G401.6 (cell line): ENCODE results near the gene SHROOM1.
A peak's percentile ranks its signal among the peaks of the same experiment; 100 is the strongest.

ENCODE experiments used
- FAIRE-seq: peaks from 2 replicates; lab custom pipeline; 2012; peaks lifted over from hg19 to GRCh38; lab: Jason Lieb, UNC

SHROOM1 gene

GRCh38 chr5:132825033-132825833, 5.2 kb downstream of the SHROOM1 start:
- FAIRE-seq = no peak

GRCh38 chr5:132824426-132824825, 6.0 kb downstream of the SHROOM1 start:
- no peak for FAIRE-seq

- no peak for FAIRE-seq
Measured at GRCh38 chr5:132823481-132824050, 6.9 kb downstream of the SHROOM1 start.

GRCh38 chr5:132822650-132823480, 7.6 kb downstream of the SHROOM1 start:
- no peak for FAIRE-seq

GRCh38 chr5:132821791-132822190, 8.7 kb downstream of the SHROOM1 start:
- no peak for FAIRE-seq

DNA sequence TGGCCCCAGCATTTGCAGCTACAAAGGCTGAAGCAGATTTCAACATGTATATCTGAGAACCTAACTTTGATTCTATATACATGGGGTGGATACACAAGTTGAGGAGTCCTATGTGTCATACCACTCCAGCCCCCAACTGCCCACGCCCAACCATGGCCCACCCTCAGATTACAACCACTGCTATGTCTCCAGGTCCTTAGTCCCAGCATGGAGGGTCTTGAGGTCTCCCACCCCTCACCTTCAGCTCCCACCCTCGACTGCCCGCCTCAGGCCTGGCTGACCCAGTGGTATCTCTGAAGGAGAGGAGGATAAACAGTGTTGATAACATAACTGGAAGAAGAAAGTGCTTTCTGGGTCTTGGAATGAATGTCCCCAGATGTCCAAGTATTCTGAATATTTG, 9.1 kb downstream of the SHROOM1 start:
- FAIRE-seq = no peak

DNA sequence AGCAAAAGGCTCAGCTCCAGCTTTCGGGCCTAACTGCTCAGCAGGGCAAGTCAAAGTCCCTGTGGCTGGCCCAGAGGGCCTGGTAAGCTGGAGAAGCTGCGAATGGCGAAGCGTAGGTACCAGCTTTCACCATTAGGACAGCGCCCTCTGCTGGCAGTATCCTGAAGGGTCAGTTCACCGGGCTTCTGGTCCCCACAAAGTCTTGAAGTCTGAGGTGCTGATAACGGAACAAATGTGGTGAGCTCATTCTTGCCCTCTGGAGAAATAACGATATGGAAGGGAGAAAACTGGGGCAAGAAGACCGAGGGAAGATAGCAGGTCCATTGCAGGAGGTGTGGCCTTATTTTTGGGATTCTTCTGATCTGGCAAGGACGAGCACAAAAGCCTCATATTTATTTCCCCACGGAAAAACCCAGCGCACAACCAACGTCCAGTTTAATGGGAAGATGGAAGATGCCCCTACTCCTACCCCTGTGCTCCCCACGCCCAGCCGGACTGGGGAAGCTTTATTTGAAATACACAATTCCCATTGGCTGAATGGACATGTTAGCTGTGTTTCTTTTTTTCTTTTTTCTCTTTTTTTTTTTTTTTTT, 10.2 kb downstream of the SHROOM1 start:
- FAIRE-seq = peak; percentile 95

DNA sequence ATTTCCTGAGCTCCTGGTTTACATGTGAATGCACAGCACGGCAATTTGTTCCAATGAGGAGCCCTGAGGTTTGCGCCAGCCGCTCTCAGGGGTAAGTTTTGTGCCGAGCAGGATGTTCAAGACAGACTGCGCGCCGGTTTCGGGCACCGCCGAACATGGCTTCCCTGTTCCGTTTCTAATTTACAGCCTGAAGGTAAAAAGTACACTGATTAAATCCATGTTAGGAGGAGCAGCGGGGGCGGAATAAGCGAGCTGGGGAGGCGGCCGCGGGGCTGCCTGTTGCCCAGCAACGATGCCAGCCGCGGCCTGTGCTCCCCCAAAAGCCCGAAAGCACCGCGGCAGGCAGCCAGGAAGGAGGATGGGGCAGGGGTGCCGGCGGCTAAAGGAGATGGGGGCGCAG, 11.0 kb downstream of the SHROOM1 start:
- FAIRE-seq = no peak

DNA sequence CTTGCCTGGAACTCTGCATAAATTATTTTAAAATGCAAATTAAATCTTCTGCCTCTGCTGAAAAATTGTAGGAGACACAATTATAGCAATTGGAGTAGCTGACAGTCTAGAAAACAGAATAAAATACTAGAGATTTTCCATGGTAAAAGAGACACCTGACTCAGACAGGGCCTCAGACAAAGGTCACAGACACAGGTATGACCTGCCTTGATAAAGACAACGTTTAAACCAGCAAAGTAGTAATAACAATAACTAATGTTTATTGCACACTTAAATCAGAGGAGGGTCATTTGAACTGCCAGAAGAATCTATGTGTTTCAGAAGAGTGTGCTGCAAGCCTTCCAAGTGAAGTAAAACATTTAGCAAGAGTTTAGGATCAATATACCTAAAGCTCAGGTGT, 13.4 kb downstream of the SHROOM1 start:
- FAIRE-seq = no peak

GRCh38 chr5:132816554-132816953, 13.9 kb downstream of the SHROOM1 start:
- no peak for FAIRE-seq

- FAIRE-seq = no peak
Measured at GRCh38 chr5:132816083-132816482, 14.4 kb downstream of the SHROOM1 start.

DNA sequence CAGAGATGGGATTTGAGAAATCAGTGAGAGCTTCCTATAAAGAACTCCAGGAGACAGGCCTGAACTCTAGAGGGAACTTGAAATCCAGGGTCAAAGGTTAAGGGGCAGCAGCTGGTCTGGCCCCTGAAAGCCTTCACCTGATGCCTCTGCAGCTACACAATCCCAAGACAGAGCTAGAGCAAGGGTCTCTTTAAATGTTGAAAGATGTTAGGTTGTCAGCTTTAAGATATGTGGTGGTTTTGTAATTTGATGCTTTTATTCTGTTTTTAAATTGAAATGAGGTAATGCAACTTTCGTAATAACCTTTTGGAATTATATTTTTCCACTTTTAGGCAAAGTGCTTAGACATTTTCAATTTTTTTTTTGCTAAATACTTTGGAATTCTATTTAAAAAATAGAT, 15.0 kb downstream of the SHROOM1 start:
- peak; percentile 55 for FAIRE-seq

GRCh38 chr5:132814503-132815294, 15.7 kb downstream of the SHROOM1 start:
- FAIRE-seq = no peak

DNA sequence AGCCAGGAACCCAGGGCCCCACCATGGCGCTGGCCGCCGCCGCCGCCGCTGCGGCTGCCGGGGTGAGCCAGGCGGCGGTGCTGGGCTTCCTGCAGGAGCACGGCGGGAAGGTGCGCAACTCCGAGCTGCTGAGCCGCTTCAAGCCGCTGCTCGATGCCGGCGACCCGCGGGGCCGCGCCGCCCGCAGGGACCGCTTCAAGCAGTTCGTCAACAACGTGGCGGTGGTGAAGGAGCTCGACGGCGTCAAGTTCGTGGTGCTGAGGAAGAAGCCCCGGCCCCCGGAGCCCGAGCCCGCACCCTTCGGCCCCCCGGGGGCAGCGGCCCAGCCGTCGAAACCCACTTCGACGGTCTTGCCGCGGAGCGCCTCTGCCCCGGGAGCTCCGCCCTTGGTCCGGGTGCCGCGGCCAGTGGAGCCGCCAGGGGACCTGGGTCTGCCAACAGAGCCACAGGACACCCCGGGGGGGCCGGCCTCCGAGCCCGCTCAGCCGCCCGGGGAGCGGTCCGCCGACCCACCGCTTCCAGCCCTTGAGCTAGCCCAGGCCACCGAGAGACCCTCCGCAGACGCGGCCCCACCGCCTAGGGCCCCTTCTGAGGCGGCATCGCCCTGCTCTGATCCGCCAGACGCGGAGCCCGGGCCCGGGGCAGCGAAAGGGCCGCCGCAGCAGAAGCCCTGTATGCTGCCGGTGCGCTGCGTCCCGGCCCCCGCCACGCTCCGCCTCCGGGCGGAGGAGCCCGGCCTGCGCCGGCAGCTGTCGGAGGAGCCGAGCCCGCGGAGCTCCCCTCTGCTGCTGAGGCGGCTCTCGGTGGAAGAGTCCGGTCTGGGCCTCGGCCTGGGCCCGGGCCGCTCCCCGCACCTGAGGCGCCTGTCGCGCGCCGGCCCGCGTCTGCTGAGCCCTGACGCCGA, 16.6 kb downstream of the SHROOM1 start:
- FAIRE-seq = no peak

- no peak for FAIRE-seq
Measured at GRCh38 chr5:132812781-132813598, 17.5 kb downstream of the SHROOM1 start, which contains the start of gene SOWAHA. Gene SOWAHA (plus strand): TSS chr5:132813302. CDS start chr5:132813622, 320 bp downstream.

DNA sequence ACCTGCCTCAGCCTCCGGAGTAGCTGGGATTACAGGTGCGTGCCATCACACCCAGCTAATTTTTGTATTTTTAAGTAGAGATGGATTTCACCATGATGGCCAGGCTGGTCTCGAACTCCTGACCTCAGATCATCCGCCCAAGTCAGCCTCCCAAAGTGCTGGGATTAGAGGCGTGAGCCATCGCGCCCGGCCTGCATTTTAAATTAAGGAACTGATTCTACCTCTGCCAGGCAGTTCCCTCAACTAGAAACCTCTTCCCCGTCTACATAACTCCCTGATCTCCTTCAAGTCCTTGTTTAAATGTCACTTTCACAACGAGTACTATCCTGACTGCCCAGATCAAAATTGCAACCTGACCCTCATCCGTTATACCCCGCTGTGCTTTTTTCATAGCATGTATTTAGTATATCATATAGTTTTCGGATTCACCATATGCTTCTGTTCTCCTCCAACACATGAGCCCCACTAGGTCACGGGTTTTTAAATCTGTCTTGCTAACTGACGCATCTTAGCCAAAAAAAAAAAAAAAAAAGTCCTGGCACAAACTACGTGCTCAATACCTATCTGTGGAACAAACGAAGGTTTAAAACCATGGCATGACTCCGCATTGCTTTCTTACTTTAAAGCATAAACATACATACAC, 18.2 kb downstream of the SHROOM1 start:
- FAIRE-seq = no peak

DNA sequence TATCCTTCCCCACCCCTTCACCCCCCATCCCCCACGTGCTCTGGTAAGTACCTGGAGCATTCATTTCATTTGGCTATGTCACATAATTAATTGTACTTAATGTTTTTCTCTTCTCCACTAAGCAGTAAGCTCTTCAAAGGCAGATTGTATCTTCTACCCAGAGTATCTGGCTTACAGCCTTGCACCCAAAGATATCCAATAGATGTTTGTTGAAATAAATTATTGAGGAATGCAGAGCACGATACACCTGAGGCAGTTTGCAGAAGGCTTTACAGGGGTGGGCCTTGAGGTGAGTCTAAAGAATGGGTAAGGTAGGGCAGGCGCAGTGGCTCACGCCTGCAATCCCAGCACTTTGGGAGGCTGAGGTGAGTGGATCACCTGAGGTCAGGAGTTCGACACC, 19.8 kb downstream of the SHROOM1 start:
- no peak for FAIRE-seq

- FAIRE-seq = no peak
Measured at GRCh38 chr5:132808866-132809265, 21.6 kb downstream of the SHROOM1 start.

- no peak for FAIRE-seq
Measured at GRCh38 chr5:132808448-132808847, 22.0 kb downstream of the SHROOM1 start.
